Measurements from ENCODE around the gene FXR2.
"Not testable (repeated sequence)": the region's sequence is repeated elsewhere in the genome, so short reads cannot be mapped to it uniquely, and the experiment has no call there.

FXR2 gene

DNA sequence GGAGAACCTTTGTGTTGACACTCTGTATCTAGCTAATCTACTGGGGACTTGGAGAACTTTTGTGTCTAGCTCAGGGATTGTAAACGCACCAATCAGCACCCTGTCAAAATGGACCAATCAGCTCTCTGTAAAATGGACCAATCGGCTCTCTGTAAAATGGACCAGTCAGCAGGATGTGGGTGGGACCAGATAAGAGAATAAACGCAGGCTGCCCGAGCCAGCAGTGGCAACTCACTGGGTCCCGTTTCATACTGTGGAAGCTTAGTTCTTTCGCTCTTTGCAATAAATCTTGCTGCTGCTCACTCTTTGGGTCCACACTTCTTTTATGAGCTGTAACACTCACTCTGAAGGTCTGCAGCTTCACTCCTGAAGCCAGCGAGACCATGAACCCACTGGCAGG, 26.9 kb upstream of the FXR2 start:
- not testable (repeated sequence) for H3K9me3 ChIP-seq (ENCODE audit: low read length); H2AFZ ChIP-seq (ENCODE audit: low read depth, low read length); H3K4me3 ChIP-seq (ENCODE audit: low read length); H3K36me3 ChIP-seq (ENCODE audit: insufficient read depth, low read length); H3K27me3 ChIP-seq (ENCODE audit: insufficient read depth, low read length); H3K4me1 ChIP-seq (ENCODE audit: insufficient read depth, low read length)

DNA sequence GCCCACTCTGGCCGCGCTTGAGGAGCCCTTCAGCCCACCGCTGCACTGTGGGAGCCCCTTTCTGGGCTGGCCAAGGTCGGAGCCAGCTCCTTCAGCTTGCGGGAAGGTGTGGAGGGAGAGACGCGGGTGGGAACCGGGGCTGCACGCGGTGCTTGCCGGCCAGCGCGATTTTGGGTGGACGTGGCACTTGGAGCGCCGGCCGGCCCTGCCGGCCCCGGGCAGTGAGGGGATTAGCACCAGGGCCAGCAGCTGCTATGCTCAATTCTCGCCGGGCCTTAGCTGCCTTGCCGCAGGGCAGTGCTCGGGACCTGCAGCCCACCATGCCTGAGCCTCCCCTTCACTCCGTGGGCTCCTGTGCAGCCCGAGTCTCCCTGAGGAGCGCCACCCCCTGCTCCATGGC, 26.1 kb upstream of the FXR2 start:
- peaks cover 7% of the 10 kb centered on the region for H3K4me1 ChIP-seq (ENCODE audit: insufficient read depth, low read length)
- no peak overlapping the region for H2AFZ ChIP-seq (ENCODE audit: low read depth, low read length)
- no peaks in the 10 kb centered on the region for H3K27me3 ChIP-seq (ENCODE audit: insufficient read depth, low read length)
- no peaks in the 10 kb centered on the region for H3K36me3 ChIP-seq (ENCODE audit: insufficient read depth, low read length)
- no peak overlapping the region for H3K4me3 ChIP-seq (ENCODE audit: low read length)
- no peaks in the 10 kb centered on the region for H3K9me3 ChIP-seq (ENCODE audit: low read length)

DNA sequence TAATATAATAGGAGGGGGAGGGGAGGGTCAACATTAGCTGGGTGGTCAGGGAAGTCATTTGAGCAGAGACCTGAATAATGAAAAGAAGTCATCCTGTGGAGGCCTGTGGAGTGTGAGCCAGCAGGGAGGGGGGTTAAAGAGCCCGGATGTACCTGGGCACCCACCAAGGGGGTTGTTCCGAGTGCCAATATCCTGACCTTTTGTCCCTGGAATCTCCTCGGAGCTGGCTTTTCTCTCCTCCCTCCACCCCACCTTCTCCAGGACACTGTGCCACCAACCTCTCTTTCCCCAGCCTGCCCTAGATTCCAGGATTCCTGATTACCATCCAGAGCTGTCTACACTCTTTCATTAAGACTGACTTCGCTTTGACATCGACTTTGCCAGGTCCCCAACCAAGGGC, 21.5 kb upstream of the FXR2 start:
- Histone ChIP-seq H3K4me1 (ENCODE audit: insufficient read depth, low read length) (peaks cover 7% of the 10 kb centered on the region), H3K9me3 (ENCODE audit: low read length) (no peaks in the 10 kb centered on the region), H3K36me3 (ENCODE audit: insufficient read depth, low read length) (no peaks in the 10 kb centered on the region), H3K27me3 (ENCODE audit: insufficient read depth, low read length) (no peaks in the 10 kb centered on the region), H2AFZ (ENCODE audit: low read depth, low read length) (no peak overlapping the region), H3K4me3 (ENCODE audit: low read length) (no peak overlapping the region)

DNA sequence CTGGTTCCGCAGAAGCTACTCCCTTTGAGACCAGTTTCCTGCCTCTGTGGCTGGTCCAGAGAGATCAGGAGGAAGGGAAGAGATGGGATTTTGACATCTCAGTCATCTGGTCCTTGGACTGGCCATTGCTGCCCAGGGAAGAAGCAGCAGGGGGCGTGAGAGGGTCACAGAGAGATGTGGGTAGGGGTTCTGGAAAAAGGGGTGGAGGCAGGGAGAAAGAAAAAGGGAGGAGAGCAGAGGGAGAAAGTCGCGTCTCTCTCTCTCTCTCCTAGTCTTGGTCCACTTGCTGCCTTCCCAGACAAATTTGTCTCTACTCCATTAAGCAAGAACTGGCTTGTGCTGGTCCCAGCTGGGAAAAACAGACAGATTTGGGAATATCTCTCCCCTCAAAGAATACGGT, 19.7 kb upstream of the FXR2 start:
- no peaks in the 10 kb centered on the region for H3K9me3 ChIP-seq (ENCODE audit: low read length)
- H2AFZ ChIP-seq (ENCODE audit: low read depth, low read length), result no peak overlapping the region
- no peaks in the 10 kb centered on the region for H3K27me3 ChIP-seq (ENCODE audit: insufficient read depth, low read length)

DNA sequence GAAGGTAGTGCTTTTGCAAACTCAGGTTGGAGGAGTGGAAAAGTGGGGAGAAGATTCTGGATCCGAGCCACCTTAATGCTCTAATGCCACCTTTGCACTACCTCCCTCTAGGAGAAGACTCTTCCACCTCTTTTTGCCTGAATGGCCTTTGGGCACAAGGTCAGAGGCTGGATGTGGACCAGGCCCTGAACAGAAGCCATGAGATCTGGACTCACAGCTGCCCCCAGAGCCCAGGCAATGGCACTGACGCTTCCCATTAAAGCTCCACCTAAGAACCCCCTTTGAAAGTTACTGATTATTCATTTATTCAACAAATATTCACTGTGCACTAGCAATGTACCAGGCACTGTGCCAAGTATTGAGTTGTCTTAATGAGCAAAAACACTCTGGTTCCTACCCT, 18.4 kb upstream of the FXR2 start:
- Histone ChIP-seq H3K4me1 (ENCODE audit: insufficient read depth, low read length) (peaks cover 14% of the 10 kb centered on the region), H3K9me3 (ENCODE audit: low read length) (no peaks in the 10 kb centered on the region), H3K36me3 (ENCODE audit: insufficient read depth, low read length) (no peaks in the 10 kb centered on the region), H2AFZ (ENCODE audit: low read depth, low read length) (no peak overlapping the region), H3K27me3 (ENCODE audit: insufficient read depth, low read length) (no peaks in the 10 kb centered on the region), H3K4me3 (ENCODE audit: low read length) (no peak overlapping the region)

More for the DNA sequence above, 19.7 kb upstream of the FXR2 start:
- H3K4me1 ChIP-seq (ENCODE audit: insufficient read depth, low read length), result peaks cover 14% of the 10 kb centered on the region
- H3K36me3 ChIP-seq (ENCODE audit: insufficient read depth, low read length), result no peaks in the 10 kb centered on the region
- no peak overlapping the region for H3K4me3 ChIP-seq (ENCODE audit: low read length)

- no peaks in the 10 kb centered on the region for H3K9me3 ChIP-seq (ENCODE audit: low read length)
- no peaks in the 10 kb centered on the region for H3K36me3 ChIP-seq (ENCODE audit: insufficient read depth, low read length)
- H3K4me1 ChIP-seq (ENCODE audit: insufficient read depth, low read length), result peaks cover 16% of the 10 kb centered on the region
- no peak overlapping the region for H3K4me3 ChIP-seq (ENCODE audit: low read length)
- no peak overlapping the region for H2AFZ ChIP-seq (ENCODE audit: low read depth, low read length)
- H3K27me3 ChIP-seq (ENCODE audit: insufficient read depth, low read length), result no peaks in the 10 kb centered on the region
These were observed 17.8 kb upstream of the FXR2 start for GRCh38 chr17:7632492-7632894.

DNA sequence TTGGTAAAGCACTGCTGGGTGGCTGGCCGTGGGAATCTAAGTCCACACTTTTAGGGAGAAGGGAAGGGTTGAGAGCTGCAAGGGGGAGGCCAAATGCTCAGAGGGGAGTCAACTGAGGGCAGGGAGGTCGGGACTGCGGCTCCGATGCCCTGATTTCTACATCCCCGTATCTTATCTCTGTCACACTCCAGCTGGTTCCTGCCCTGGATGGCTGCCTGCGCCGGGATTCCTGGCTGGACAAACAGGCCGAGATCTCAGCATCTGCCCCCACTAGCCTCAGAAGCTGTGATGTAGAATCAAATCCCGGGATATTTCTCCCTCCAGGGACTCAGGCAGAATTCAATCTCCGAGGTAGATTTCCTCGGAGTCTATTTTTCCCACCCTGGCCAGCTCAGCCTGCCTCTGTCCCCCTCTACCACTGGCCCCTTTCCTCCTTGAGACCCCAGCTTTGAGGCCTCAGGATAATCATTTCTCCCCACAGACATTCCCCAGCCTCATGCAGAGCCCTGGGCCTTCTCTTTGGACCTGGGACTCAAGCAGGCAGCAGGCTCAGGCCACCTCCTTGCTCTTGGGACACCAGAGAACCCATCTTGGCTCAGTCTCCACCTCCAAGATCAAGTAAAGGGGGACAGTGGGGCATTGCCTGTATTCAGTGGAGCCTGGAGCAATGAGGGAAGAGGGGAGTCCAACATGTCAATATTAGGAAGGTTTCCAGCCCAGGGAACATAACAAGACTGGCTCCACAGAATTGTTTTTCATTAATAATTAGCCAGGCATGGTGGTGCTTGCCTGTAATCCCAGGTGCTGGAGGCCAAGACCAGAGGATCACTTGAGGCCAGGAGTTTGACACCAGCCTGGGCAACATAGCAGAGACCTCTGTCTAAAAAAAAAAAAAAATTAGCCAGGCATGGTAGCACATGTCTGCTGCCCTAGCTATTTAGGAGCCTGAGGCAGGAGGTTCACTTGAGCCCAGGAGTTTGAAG, 17.0 kb upstream of the FXR2 start:
- Histone ChIP-seq H3K4me1 (ENCODE audit: insufficient read depth, low read length) (peaks cover 18% of the 10 kb centered on the region), H3K4me3 (ENCODE audit: low read length) (no peak overlapping the region), H2AFZ (ENCODE audit: low read depth, low read length) (no peak overlapping the region), H3K27me3 (ENCODE audit: insufficient read depth, low read length) (no peaks in the 10 kb centered on the region), H3K36me3 (ENCODE audit: insufficient read depth, low read length) (no peaks in the 10 kb centered on the region), H3K9me3 (ENCODE audit: low read length) (no peaks in the 10 kb centered on the region)

DNA sequence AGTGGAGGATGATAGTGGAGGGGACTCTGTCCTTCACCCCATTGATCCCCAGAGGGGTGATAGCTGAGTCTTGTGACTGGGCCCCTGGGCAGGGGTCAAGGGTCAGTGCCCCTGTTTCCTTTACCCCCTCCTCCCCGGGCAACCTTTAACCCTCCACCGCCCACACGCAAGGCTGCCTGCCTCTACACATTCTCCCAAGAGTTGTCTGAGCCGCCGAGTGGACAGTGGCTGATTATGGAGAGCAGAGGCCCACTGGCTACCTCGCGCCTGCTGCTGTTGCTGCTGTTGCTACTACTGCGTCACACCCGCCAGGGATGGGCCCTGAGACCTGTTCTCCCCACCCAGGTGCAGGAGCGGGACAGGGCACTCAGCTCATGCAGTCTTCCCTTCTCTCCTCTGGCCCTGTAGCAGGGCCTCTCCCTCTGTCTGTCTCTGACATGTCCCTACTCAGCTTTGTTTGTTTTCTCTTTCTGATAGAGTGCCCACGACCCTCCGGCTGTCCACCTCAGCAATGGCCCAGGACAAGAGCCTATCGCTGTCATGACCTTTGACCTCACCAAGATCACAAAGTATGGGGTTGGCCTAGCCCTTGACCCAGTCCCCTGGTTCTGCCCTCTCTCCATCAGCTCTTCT, 15.4 kb upstream of the FXR2 start, which contains the start of gene SHBG:
SHBG (plus strand) TSS at position 197 of the 633 bp plus-strand sequence; CDS start at position 235, 38 bp downstream.
- Histone ChIP-seq H2AFZ (ENCODE audit: low read depth, low read length) (no peak within 1 kb of the TSS), H3K9me3 (ENCODE audit: low read length) (no peaks in the 10 kb centered on the region), H3K27me3 (ENCODE audit: insufficient read depth, low read length) (no peaks in the 10 kb centered on the region)

DNA sequence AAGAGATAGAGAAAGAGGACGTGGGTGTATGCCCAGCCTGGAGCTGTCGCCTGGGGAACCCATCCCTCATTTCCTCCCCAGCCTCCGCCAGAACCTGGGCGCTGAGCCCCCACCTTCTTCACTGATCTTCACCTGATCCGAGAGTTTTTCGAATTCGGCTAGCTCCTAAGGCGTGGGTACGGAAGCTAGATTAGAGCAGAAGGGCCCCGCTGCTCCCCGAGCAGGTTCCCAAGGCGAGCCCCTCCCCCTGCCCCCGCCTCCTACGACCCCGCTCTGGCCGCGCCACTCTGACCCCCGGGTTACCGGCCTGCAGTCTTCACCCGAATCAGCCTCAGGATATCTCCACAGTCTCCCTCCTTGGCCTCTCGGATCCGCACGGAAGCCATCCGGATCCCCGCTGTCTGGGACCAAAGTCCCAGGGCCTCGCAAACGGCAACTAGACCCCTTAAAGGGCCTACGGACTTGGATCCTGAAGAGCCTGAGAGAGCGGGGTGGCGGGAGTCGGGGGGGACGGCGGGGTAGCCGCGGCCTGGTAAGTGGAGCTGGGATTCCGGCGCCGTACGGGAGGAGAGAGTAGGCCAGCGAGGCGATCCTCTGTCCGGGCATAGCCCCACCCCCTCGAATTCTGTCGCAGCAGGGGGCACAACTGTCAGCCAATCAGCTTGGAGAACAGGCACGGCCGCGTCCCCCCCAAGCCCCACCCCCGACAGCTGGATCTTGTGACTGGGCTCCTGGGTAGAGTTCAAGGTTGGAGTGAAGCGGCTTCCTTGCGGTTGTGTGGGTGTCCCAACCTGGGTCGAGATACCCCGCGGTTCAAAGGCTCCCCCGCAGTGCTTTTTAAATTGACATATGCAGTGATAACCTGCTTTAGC, 12.8 kb upstream of the FXR2 start, which contains the start of gene SAT2:
SAT2 (minus strand) TSS at position 572 of the 872 bp plus-strand sequence; CDS start at position 386, 186 bp downstream.
- Histone ChIP-seq H2AFZ (ENCODE audit: low read depth, low read length) (peak within 1 kb of the TSS; percentile 83), H3K9me3 (ENCODE audit: low read length) (no peaks in the 10 kb centered on the region), H3K4me3 (ENCODE audit: low read length) (peak within 1 kb of the TSS; percentile 86), H3K27me3 (ENCODE audit: insufficient read depth, low read length) (no peaks in the 10 kb centered on the region), H3K4me1 (ENCODE audit: insufficient read depth, low read length) (peaks cover 17% of the 10 kb centered on the region), H3K36me3 (ENCODE audit: insufficient read depth, low read length) (peaks cover 8% of the 10 kb centered on the region)

More for the DNA sequence above, 15.4 kb upstream of the FXR2 start, which contains the start of gene SHBG:
- H3K4me1 ChIP-seq (ENCODE audit: insufficient read depth, low read length), result peaks cover 17% of the 10 kb centered on the region
- no peak within 1 kb of the TSS for H3K4me3 ChIP-seq (ENCODE audit: low read length)
- peaks cover 8% of the 10 kb centered on the region for H3K36me3 ChIP-seq (ENCODE audit: insufficient read depth, low read length)

DNA sequence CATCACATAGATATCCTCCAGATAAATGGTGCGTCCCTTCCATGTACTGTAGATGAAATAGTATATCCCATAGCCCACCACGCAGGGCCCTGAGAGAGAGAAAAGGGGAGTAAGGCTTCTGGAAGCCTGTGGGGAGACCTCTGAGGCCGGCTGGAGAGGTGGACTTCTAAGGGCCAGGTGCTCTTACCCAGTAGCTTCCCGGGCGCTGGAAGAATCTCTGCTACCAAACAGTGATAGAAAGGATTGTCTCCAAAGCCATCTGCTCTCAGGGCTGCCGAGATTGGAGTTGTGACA, 12.2 kb upstream of the FXR2 start:
- H3K27me3 ChIP-seq (ENCODE audit: insufficient read depth, low read length), result no peaks in the 10 kb centered on the region
- peaks cover 8% of the 10 kb centered on the region for H3K36me3 ChIP-seq (ENCODE audit: insufficient read depth, low read length)
- peaks cover 17% of the 10 kb centered on the region for H3K4me1 ChIP-seq (ENCODE audit: insufficient read depth, low read length)
- H2AFZ ChIP-seq (ENCODE audit: low read depth, low read length), result peak overlapping the region; percentile 83
- H3K9me3 ChIP-seq (ENCODE audit: low read length), result no peaks in the 10 kb centered on the region
- peak overlapping the region; percentile 86 for H3K4me3 ChIP-seq (ENCODE audit: low read length)

GRCh38 chr17:7626307-7626706, 11.6 kb upstream of the FXR2 start:
- Histone ChIP-seq H3K4me3 (ENCODE audit: low read length) (peak overlapping the region; percentile 86), H3K36me3 (ENCODE audit: insufficient read depth, low read length) (peaks cover 8% of the 10 kb centered on the region), H3K27me3 (ENCODE audit: insufficient read depth, low read length) (no peaks in the 10 kb centered on the region), H3K9me3 (ENCODE audit: low read length) (no peaks in the 10 kb centered on the region), H3K4me1 (ENCODE audit: insufficient read depth, low read length) (peaks cover 17% of the 10 kb centered on the region), H2AFZ (ENCODE audit: low read depth, low read length) (no peak overlapping the region)

- H3K36me3 ChIP-seq (ENCODE audit: insufficient read depth, low read length); H3K4me3 ChIP-seq (ENCODE audit: low read length); H3K9me3 ChIP-seq (ENCODE audit: low read length); H3K27me3 ChIP-seq (ENCODE audit: insufficient read depth, low read length); H2AFZ ChIP-seq (ENCODE audit: low read depth, low read length): not testable (repeated sequence)
- H3K4me1 ChIP-seq (ENCODE audit: insufficient read depth, low read length), result peaks cover 17% of the 10 kb centered on the region
These were observed 11.1 kb upstream of the FXR2 start for GRCh38 chr17:7625749-7626148.

- Histone ChIP-seq H2AFZ (ENCODE audit: low read depth, low read length) (no peak overlapping the region), H3K4me3 (ENCODE audit: low read length) (no peak overlapping the region), H3K4me1 (ENCODE audit: insufficient read depth, low read length) (peaks cover 11% of the 10 kb centered on the region), H3K27me3 (ENCODE audit: insufficient read depth, low read length) (no peaks in the 10 kb centered on the region), H3K9me3 (ENCODE audit: low read length) (no peaks in the 10 kb centered on the region), H3K36me3 (ENCODE audit: insufficient read depth, low read length) (peaks cover 8% of the 10 kb centered on the region)
These were observed 9.0 kb upstream of the FXR2 start for GRCh38 chr17:7623661-7624060.
